Measurements from ENCODE around the gene C11orf68. TPM values are rescaled to one million over a fixed set of nuclear protein-coding genes. Genes with fewer than 3 reads are reported as not detected.

The C11orf68 gene
- total and polyA plus RNA-seq, 2 experiments from 2014 or later: 16.8 to 23.2 TPM

- H3K27ac Mint-ChIP-seq: no peak overlapping the region
- H3K36me3 ChIP-seq (ENCODE audit: insufficient read depth): no peaks in the 10 kb centered on the region
- DNase-seq (ENCODE audit: low spot score): no peak
These were observed 15.2 kb upstream of the C11orf68 start for GRCh38 chr11:65934014-65934413.

More at GRCh38 chr11:65934014-65934413, 15.2 kb upstream of the C11orf68 start:
- no peak overlapping the region for H3K27ac ChIP-seq (ENCODE audit: low read depth)
- H3K36me3 Mint-ChIP-seq (ENCODE audit: low read depth): no peaks in the 10 kb centered on the region
- H3K9me3 Mint-ChIP-seq: no peaks in the 10 kb centered on the region
- no peaks in the 10 kb centered on the region for H3K9me2 ChIP-seq (ENCODE audit: insufficient read depth)
- no peak overlapping the region for H2AFZ ChIP-seq
- no peaks in the 10 kb centered on the region for H3K79me2 ChIP-seq (replicated peaks; ENCODE audit: insufficient read depth)
- no peaks in the 10 kb centered on the region for H4K20me1 ChIP-seq (replicated peaks; ENCODE audit: insufficient read depth)
- no peak overlapping the region for H3K4me3 Mint-ChIP-seq
- H3K4me1 ChIP-seq (ENCODE audit: insufficient read depth): no peaks in the 10 kb centered on the region; the same call in 1 of the 2 replicates
- no peak overlapping the region for H3K4me3 ChIP-seq
- H3K4me1 Mint-ChIP-seq: peaks cover 7% of the 10 kb centered on the region
- peaks cover 11% of the 10 kb centered on the region for H3K27me3 Mint-ChIP-seq (ENCODE audit: insufficient read depth, low read depth, poor library complexity)
- H3K4me2 ChIP-seq: no peak overlapping the region
- TF ChIP-seq POLR2AphosphoS5 (IDR thresholded peaks at IDR 0.05; ENCODE audit: low read depth): no peak
- no peak for TF ChIP-seq STAT1 (IDR thresholded peaks at IDR 0.05; ENCODE audit: unreplicated experiment)
- TF ChIP-seq CTCF (conservative IDR thresholded peaks at IDR 0.05; ENCODE audit: low read depth in 2 of 2): no peak
- TF ChIP-seq ZNF462 (CRISPR knock-in tag; IDR thresholded peaks at IDR 0.05): no peak
- TF ChIP-seq REST (IDR thresholded peaks at IDR 0.05; ENCODE audit: unreplicated experiment): no peak
- no peak for TF ChIP-seq EZH2 (IDR thresholded peaks at IDR 0.05; ENCODE audit: low read depth, unreplicated experiment)
- no peak for TF ChIP-seq CREB1 (CRISPR knock-in tag; IDR thresholded peaks at IDR 0.05; ENCODE audit: low read depth)
- no peak for TF ChIP-seq NANOG (IDR thresholded peaks at IDR 0.05; ENCODE audit: borderline replicate concordance)
- no peak for TF ChIP-seq ZNF114 (CRISPR knock-in tag; IDR thresholded peaks at IDR 0.05)
- no peak for TF ChIP-seq ZNF331 (CRISPR knock-in tag; IDR thresholded peaks at IDR 0.05; ENCODE audit: low read depth)
- TF ChIP-seq JUNB (IDR thresholded peaks at IDR 0.05; ENCODE audit: unreplicated experiment): no peak
- TF ChIP-seq ETS1 (IDR thresholded peaks at IDR 0.05): no peak
- TF ChIP-seq EZH2phosphoT487 (IDR thresholded peaks at IDR 0.05; ENCODE audit: unreplicated experiment): no peak
- no peaks in the 10 kb centered on the region for H3K27me3 ChIP-seq (ENCODE audit: insufficient read depth)
- ATAC-seq: no peak
- H3F3A ChIP-seq (replicated peaks; ENCODE audit: low read depth): 0 out of 2 replicates have a peak, but pooled peaks cover 5% of the 10 kb centered on the region
